Breast epithelium (tissue), 4 donors: ENCODE measurements around the gene ZGPAT. TPM values are rescaled to one million over a fixed set of nuclear protein-coding genes. Genes with fewer than 3 reads are reported as not detected.

Source experiments
- DNase-seq, 2 donors: peaks; one replicate each; pipeline ENCODE4 v3.0.0-alpha.2; 2019; ENCODE audit warnings: low spot score in 2 of 2
- H3K27ac ChIP-seq, 2 donors: fragments of 200-600 bp; sonication (generic) in 1 of 2; one replicate each; pipeline ENCODE4 v1.5.1; 2016 to 2019; ENCODE audit warnings: mild to moderate bottlenecking in 1 of 2
- H3K27me3 ChIP-seq, 2 donors: fragments of 200-600 bp; sonication (generic) in 1 of 2; one replicate each; pipeline versions ENCODE4 v1.5.1 to v1.6.0; 2017 to 2019; ENCODE audit warnings: control low read depth in 1 of 2, mild to moderate bottlenecking in 1 of 2
- H3K36me3 ChIP-seq: fragments of 200-600 bp; one replicate; pipeline ENCODE4 v1.5.1; 2019
- H3K4me1 ChIP-seq, 2 donors: fragments of 200-600 bp; sonication (generic); one replicate each; pipeline ENCODE4 v1.5.1; 2016 to 2019; ENCODE audit warnings: control low read depth in 1 of 2
- H3K4me3 ChIP-seq, 3 donors: fragments of 200-600 bp; sonication (generic); 1 replicate in 2 of 3; 2 replicates in 1 of 3; pipeline ENCODE4 v1.5.1; 2016 to 2019; ENCODE audit warnings: mild to moderate bottlenecking in 3 of 3, moderate library complexity in 2 of 3
- H3K9me3 ChIP-seq, 2 donors: fragments of 200-600 bp; sonication (generic) in 1 of 2; one replicate each; pipeline ENCODE4 v1.5.1; 2016 to 2019; ENCODE audit warnings: control low read depth in 1 of 2
- CTCF ChIP-seq, 3 donors: fragments of 450-650 bp; IDR thresholded peaks; one replicate each; pipeline ENCODE4 v1.5.1; 2016 to 2017; ENCODE audit warnings: antibody characterized with exemption in 3 of 3, mild to moderate bottlenecking in 3 of 3, moderate library complexity in 3 of 3
- POLR2A ChIP-seq: fragments of 450-650 bp; IDR thresholded peaks from one replicate; pipeline ENCODE4 v1.6.1; 2016; ENCODE audit warnings: antibody characterized with exemption, mild to moderate bottlenecking, moderate library complexity
- POLR2AphosphoS5 ChIP-seq, 3 donors: sonication (generic); formaldehyde crosslinking; IDR thresholded peaks; one replicate each; pipeline ENCODE4 v1.6.1; 2017; ENCODE audit warnings: antibody characterized with exemption in 3 of 3
- intact Hi-C: fragments of 100-400 bp; cut with DNase I; formaldehyde crosslinking; loops from one replicate; pipeline ENCODE4 v1.15.1; 2023; ENCODE audit warnings: low total_unique reads
- total RNA-seq, 3 donors: library from RNA; depleted of rRNA; stranded (reverse); fragments of >200 nt; gene quantifications; one replicate each; pipeline ENCODE4 v1.1.0, GENCODE V29; 2016

ZGPAT gene
- total RNA-seq, 3 donors from 2014 or later: 17.6 to 26.9 (median 24.9) TPM

GRCh38 chr20:63755933-63756647 is 48.3 kb downstream of the ZGPAT start:
- intact Hi-C loops: no loop called here
- Histone ChIP-seq H3K27ac (no peak overlapping the region), H3K36me3 (no peaks in the 10 kb centered on the region), H3K27me3 (no peaks in the 10 kb centered on the region), H3K4me1 (no peaks in the 10 kb centered on the region), H3K9me3 (no peaks in the 10 kb centered on the region), H3K4me3 (no peak overlapping the region)
- TF ChIP-seq POLR2A (no peak), POLR2AphosphoS5 (IDR thresholded peaks at IDR 0.05) (no peak), CTCF (IDR thresholded peaks at IDR 0.05) (no peak)
- no peak for DNase-seq

- no peak for TF ChIP-seq POLR2A
- TF ChIP-seq POLR2AphosphoS5 (IDR thresholded peaks at IDR 0.05): no peak
- TF ChIP-seq CTCF (IDR thresholded peaks at IDR 0.05): no peak
- Histone ChIP-seq H3K36me3 (no peaks in the 10 kb centered on the region), H3K27me3 (no peaks in the 10 kb centered on the region), H3K27ac (no peak overlapping the region), H3K4me1 (no peaks in the 10 kb centered on the region), H3K4me3 (no peak overlapping the region), H3K9me3 (no peaks in the 10 kb centered on the region)
- DNase-seq: no peak
- intact Hi-C loops: no loop called here
Measured at GRCh38 chr20:63756648-63756991, 48.8 kb downstream of the ZGPAT start.

- TF ChIP-seq CTCF (IDR thresholded peaks at IDR 0.05): no peak
- TF ChIP-seq POLR2A: no peak
- no peak for TF ChIP-seq POLR2AphosphoS5 (IDR thresholded peaks at IDR 0.05)
- intact Hi-C loops: no loop called here
- H3K36me3 ChIP-seq: no peaks in the 10 kb centered on the region
- DNase-seq: no peak
- no peak overlapping the region for H3K4me3 ChIP-seq
- no peak overlapping the region for H3K27ac ChIP-seq
- no peaks in the 10 kb centered on the region for H3K4me1 ChIP-seq
- no peaks in the 10 kb centered on the region for H3K9me3 ChIP-seq
- no peaks in the 10 kb centered on the region for H3K27me3 ChIP-seq
Measured at GRCh38 chr20:63758152-63758551, 50.3 kb downstream of the ZGPAT start.

GRCh38 chr20:63759377-63759901 is 51.6 kb downstream of the ZGPAT start:
- TF ChIP-seq POLR2AphosphoS5 (IDR thresholded peaks at IDR 0.05) (no peak), POLR2A (no peak), CTCF (IDR thresholded peaks at IDR 0.05) (no peak)
- H3K27ac ChIP-seq: no peak overlapping the region
- no peaks in the 10 kb centered on the region for H3K4me1 ChIP-seq
- no peaks in the 10 kb centered on the region for H3K27me3 ChIP-seq
- no peaks in the 10 kb centered on the region for H3K36me3 ChIP-seq
- H3K4me3 ChIP-seq: no peak overlapping the region
- DNase-seq: no peak
- intact Hi-C loops: no loop called here
- H3K9me3 ChIP-seq: no peaks in the 10 kb centered on the region

- H3K4me1 ChIP-seq: no peaks in the 10 kb centered on the region
- H3K36me3 ChIP-seq: no peaks in the 10 kb centered on the region
- DNase-seq: no peak
- H3K27me3 ChIP-seq: no peaks in the 10 kb centered on the region
- no peak for TF ChIP-seq POLR2AphosphoS5 (IDR thresholded peaks at IDR 0.05)
- TF ChIP-seq POLR2A: no peak
- TF ChIP-seq CTCF (IDR thresholded peaks at IDR 0.05): no peak
- no peaks in the 10 kb centered on the region for H3K9me3 ChIP-seq
- no peak overlapping the region for H3K27ac ChIP-seq
- no peak overlapping the region for H3K4me3 ChIP-seq
- intact Hi-C loops: no loop called here
Measured at GRCh38 chr20:63765082-63765873, 57.4 kb downstream of the ZGPAT start.
